ENCODE measurements around the gene PNLDC1.

PNLDC1 gene

DNA sequence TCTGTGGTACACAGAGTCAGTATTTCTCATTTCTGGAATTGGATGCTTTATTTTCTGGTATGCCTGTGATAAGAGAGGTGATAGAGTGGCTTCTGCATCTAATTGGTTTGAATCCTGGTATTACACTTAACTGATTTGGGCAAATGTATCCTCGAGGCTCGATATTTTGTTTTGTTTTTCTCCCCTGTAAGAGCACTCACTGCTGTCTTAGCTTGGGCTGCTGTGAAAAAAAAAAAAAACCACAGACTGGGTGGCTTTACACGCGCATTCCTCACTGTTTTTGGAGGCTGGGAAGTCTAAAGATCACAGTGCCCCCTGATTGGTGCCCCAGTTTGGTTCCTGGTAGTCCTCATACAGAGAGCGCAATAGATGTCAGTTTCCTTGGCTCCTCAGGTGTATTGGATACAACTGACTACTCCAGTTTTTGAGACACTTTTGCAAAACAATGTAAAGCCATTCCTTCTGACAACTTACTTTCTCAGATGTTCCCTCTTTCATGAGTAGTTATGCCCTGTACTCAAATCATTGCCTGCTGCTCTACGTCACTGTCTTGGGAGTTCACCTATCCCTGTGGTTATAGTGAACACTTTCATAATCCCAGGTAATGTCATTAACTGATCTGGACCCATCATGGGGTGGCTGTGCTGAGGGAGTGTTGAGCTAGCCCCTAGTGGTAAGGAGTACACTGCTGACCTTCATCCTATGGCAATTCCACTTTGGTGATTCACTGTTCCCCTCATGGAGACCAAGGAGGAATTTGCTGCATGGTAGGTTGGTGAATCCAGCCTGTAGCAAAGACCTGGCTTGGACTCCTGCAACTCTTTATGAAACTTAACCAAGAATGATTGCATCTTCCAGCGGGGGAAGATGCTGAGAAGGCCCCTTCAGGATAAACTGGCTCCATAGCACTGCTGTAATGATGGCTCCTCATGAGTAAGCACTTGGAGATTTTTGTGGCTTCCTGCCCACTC, 41.8 kb upstream of the PNLDC1 start:
- Histone ChIP-seq H2BK5ac (ENCODE audit: low read depth, low read length, poor library complexity, severe bottlenecking) (no peak overlapping the region), H2BK120ac (ENCODE audit: low read depth, low read length) (no peak overlapping the region), H3K27me3 (ENCODE audit: control insufficient read depth in 1 of 2, insufficient read depth in 1 of 2, low read length in 2 of 2) (no peaks in the 10 kb centered on the region), H2AFZ (ENCODE audit: low read depth, low read length) (no peak overlapping the region), H3K23ac (ENCODE audit: low read length in 2 of 2) (no peak overlapping the region), H4K91ac (ENCODE audit: low read length) (no peak overlapping the region), H3K4me1 (ENCODE audit: control insufficient read depth, insufficient read depth, low read depth, low read length) (peaks cover 21% of the 10 kb centered on the region), H3K4me3 (ENCODE audit: insufficient read depth in 1 of 2, low read depth in 1 of 2, low read length in 2 of 2) (no peak overlapping the region), H2BK15ac (ENCODE audit: low read depth, poor library complexity, severe bottlenecking) (no peak overlapping the region), H2AK5ac (ENCODE audit: low read length, severe bottlenecking) (peak overlapping the region; percentile 19), H3K4ac (ENCODE audit: low read depth in 1 of 2, low read length in 2 of 2) (no peak overlapping the region), H3K36me3 (ENCODE audit: control insufficient read depth in 1 of 2, insufficient read depth in 2 of 2, low read depth in 1 of 2, low read length in 2 of 2) (peaks cover 25 to 65% of the 10 kb centered on the region in 2 experiments), H4K8ac (ENCODE audit: low read length) (no peak overlapping the region), H3K9ac (ENCODE audit: low read length) (no peak overlapping the region), H2BK12ac (ENCODE audit: low read length in 2 of 2) (no peak overlapping the region), H3K79me1 (replicated peaks; ENCODE audit: low read length, poor library complexity, severe bottlenecking) (peaks cover 8% of the 10 kb centered on the region), H3K4me2 (ENCODE audit: low read length, poor library complexity, severe bottlenecking) (no peak overlapping the region), H3K18ac (ENCODE audit: low read depth in 1 of 2, low read length in 2 of 2) (no peak overlapping the region), H3K27ac (ENCODE audit: low read length, poor library complexity, severe bottlenecking) (peak overlapping the region; percentile 61), H3K14ac (ENCODE audit: low read length in 2 of 2) (no peak overlapping the region), H3K9me3 (ENCODE audit: control insufficient read depth, low read length) (no peaks in the 10 kb centered on the region)
- peak; percentile 58 for DNase-seq
- WGBS, result 83% methylated on average over 7 of the region's 7 CpGs

DNA sequence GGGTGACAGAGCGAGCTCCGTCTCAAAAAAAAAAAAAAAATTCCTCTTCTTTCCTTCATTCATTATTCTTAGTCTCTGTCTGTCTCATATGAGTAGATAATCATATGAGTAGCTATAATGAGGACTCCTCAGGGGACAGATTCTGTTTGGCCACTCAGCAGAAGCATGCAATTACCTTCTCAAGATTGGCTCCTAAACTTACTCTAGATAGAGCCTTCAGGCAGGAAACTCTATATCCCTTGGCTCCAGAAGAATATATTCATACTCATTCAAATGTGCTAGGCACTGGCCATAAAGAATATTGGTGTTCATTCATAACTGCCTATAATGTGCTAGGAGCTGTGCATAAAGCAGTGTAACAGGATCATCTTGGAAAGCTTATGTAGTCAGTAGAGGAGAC, 40.4 kb upstream of the PNLDC1 start:
- WGBS, result no CpG with 5 or more reads among the region's 2 CpGs
- no peak overlapping the region for H3K4me3 ChIP-seq (ENCODE audit: insufficient read depth in 1 of 2, low read depth in 1 of 2, low read length in 2 of 2)

DNA sequence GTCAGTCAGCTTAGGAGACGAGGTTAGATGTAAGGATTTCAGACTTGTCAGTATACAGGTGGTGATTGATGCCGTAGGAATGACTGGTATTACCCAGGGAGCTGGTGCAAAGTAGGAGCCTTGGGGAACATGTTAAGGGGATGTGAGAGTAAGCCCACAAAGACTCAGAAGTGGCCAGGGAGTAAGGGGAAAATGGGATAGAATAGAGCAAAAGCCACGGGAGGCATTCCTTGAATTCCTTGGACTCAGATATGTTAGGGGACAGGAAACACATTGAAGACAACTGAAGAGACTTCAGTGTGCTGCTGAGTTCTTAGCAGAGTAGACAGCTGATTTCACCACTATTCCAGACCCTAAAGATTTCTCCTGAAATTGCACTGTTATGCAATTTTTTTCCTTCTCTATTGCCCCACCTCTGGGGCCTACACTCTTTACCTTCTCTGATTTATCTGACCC, 39.4 kb upstream of the PNLDC1 start:
- peak overlapping the region; percentile 91 for H3K27ac ChIP-seq (ENCODE audit: low read length, poor library complexity, severe bottlenecking)
- no peak overlapping the region for H3K4me2 ChIP-seq (ENCODE audit: low read length, poor library complexity, severe bottlenecking)
- no peak overlapping the region for H2BK12ac ChIP-seq (ENCODE audit: low read length in 2 of 2)
- peaks cover 13% of the 10 kb centered on the region for H3K79me1 ChIP-seq (replicated peaks; ENCODE audit: low read length, poor library complexity, severe bottlenecking)
- no peak overlapping the region for H2AFZ ChIP-seq (ENCODE audit: low read depth, low read length)
- H4K8ac ChIP-seq (ENCODE audit: low read length), result peak overlapping the region; percentile 66
- H3K36me3 ChIP-seq (ENCODE audit: control insufficient read depth in 1 of 2, insufficient read depth in 2 of 2, low read depth in 1 of 2, low read length in 2 of 2), result peaks cover 29 to 61% of the 10 kb centered on the region in 2 experiments
- peak overlapping the region; percentile 93 for H3K9ac ChIP-seq (ENCODE audit: low read length)
- H4K91ac ChIP-seq (ENCODE audit: low read length), result no peak overlapping the region
- no peak overlapping the region for H2BK15ac ChIP-seq (ENCODE audit: low read depth, poor library complexity, severe bottlenecking)
- no peaks in the 10 kb centered on the region for H3K9me3 ChIP-seq (ENCODE audit: control insufficient read depth, low read length)
- H3K4ac ChIP-seq (ENCODE audit: low read depth in 1 of 2, low read length in 2 of 2), result no peak overlapping the region
- no peak overlapping the region for H3K14ac ChIP-seq (ENCODE audit: low read length in 2 of 2)
- H2BK120ac ChIP-seq (ENCODE audit: low read depth, low read length), result no peak overlapping the region
- H3K4me1 ChIP-seq (ENCODE audit: control insufficient read depth, insufficient read depth, low read depth, low read length), result peaks cover 21% of the 10 kb centered on the region
- DNase-seq, result peak; percentile 64
- H3K18ac ChIP-seq (ENCODE audit: low read depth in 1 of 2, low read length in 2 of 2), result no peak overlapping the region
- H2AK5ac ChIP-seq (ENCODE audit: low read length, severe bottlenecking), result no peak overlapping the region
- H3K27me3 ChIP-seq (ENCODE audit: control insufficient read depth in 1 of 2, insufficient read depth in 1 of 2, low read length in 2 of 2), result no peaks in the 10 kb centered on the region
- no peak overlapping the region for H3K23ac ChIP-seq (ENCODE audit: low read length in 2 of 2)
- H3K4me3 ChIP-seq (ENCODE audit: insufficient read depth in 1 of 2, low read depth in 1 of 2, low read length in 2 of 2), result peak overlapping the region in 1 of 2 experiments; percentile 80
- no peak overlapping the region for H2BK5ac ChIP-seq (ENCODE audit: low read depth, low read length, poor library complexity, severe bottlenecking)
- WGBS, result 11% methylated on average over 3 of the region's 3 CpGs

More for the DNA sequence above, 40.4 kb upstream of the PNLDC1 start:
- no peak overlapping the region for H2BK15ac ChIP-seq (ENCODE audit: low read depth, poor library complexity, severe bottlenecking)
- H3K4ac ChIP-seq (ENCODE audit: low read depth in 1 of 2, low read length in 2 of 2), result no peak overlapping the region
- H3K4me1 ChIP-seq (ENCODE audit: control insufficient read depth, insufficient read depth, low read depth, low read length), result peaks cover 21% of the 10 kb centered on the region
- no peak overlapping the region for H2AK5ac ChIP-seq (ENCODE audit: low read length, severe bottlenecking)
- no peak overlapping the region for H2AFZ ChIP-seq (ENCODE audit: low read depth, low read length)
- peaks cover 13% of the 10 kb centered on the region for H3K79me1 ChIP-seq (replicated peaks; ENCODE audit: low read length, poor library complexity, severe bottlenecking)
- H3K9me3 ChIP-seq (ENCODE audit: control insufficient read depth, low read length), result no peaks in the 10 kb centered on the region
- no peak overlapping the region for H3K23ac ChIP-seq (ENCODE audit: low read length in 2 of 2)
- H4K91ac ChIP-seq (ENCODE audit: low read length), result no peak overlapping the region
- H3K9ac ChIP-seq (ENCODE audit: low read length), result peak overlapping the region; percentile 93
- H3K36me3 ChIP-seq (ENCODE audit: control insufficient read depth in 1 of 2, insufficient read depth in 2 of 2, low read depth in 1 of 2, low read length in 2 of 2), result peaks cover 35 to 61% of the 10 kb centered on the region in 2 experiments
- H3K18ac ChIP-seq (ENCODE audit: low read depth in 1 of 2, low read length in 2 of 2), result no peak overlapping the region
- H4K8ac ChIP-seq (ENCODE audit: low read length), result no peak overlapping the region
- H3K4me2 ChIP-seq (ENCODE audit: low read length, poor library complexity, severe bottlenecking), result no peak overlapping the region
- H2BK120ac ChIP-seq (ENCODE audit: low read depth, low read length), result no peak overlapping the region
- no peak overlapping the region for H2BK5ac ChIP-seq (ENCODE audit: low read depth, low read length, poor library complexity, severe bottlenecking)
- no peak for DNase-seq
- no peaks in the 10 kb centered on the region for H3K27me3 ChIP-seq (ENCODE audit: control insufficient read depth in 1 of 2, insufficient read depth in 1 of 2, low read length in 2 of 2)
- H3K27ac ChIP-seq (ENCODE audit: low read length, poor library complexity, severe bottlenecking), result peak overlapping the region; percentile 91
- no peak overlapping the region for H3K14ac ChIP-seq (ENCODE audit: low read length in 2 of 2)
- no peak overlapping the region for H2BK12ac ChIP-seq (ENCODE audit: low read length in 2 of 2)

DNA sequence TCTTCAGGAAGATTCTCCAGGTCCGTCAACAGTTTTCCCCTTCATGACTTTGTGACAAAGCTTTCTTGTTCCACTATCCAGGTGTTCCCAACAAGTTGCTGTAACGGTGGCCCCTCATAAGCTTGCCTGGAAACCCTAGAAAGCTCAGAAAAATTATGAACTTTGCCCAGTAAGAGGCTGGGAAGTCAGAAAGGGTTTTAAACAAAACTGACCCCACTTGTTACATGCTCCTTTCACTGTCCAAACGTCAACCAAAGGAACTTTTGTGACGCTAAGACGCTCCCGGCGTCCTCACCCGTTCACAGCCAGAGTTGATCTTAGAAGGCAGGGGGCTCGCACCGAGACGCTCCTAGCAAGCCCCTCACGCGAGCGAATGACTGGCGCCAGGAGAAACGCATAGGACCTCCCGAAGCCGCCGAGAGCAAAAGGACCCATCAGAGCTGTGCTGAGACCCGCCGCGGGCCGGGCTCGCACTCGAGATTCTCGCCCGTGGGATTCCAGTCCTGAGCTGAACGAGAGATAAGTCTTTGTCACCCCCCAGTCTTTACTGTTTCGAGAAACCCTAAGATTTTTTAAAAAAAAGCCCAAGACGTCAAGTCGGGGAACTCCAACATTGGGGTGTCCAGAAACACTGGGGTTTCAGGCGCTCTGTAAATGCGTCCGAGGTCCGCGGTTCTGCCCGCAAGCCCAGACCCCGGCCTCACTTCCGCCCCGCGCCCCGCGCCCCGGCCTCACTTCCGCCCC, 38.8 kb upstream of the PNLDC1 start:
- H2BK5ac ChIP-seq (ENCODE audit: low read depth, low read length, poor library complexity, severe bottlenecking), result peak overlapping the region; percentile 46
- peak overlapping the region; percentile 68 for H2BK15ac ChIP-seq (ENCODE audit: low read depth, poor library complexity, severe bottlenecking)
- H3K9ac ChIP-seq (ENCODE audit: low read length), result peak overlapping the region; percentile 93
- H2AFZ ChIP-seq (ENCODE audit: low read depth, low read length), result no peak overlapping the region
- H3K27me3 ChIP-seq (ENCODE audit: control insufficient read depth in 1 of 2, insufficient read depth in 1 of 2, low read length in 2 of 2), result no peaks in the 10 kb centered on the region
- H3K27ac ChIP-seq (ENCODE audit: low read length, poor library complexity, severe bottlenecking), result peak overlapping the region; percentile 91
- peak overlapping the region; percentile 91 for H2BK120ac ChIP-seq (ENCODE audit: low read depth, low read length)
- H3K4me1 ChIP-seq (ENCODE audit: control insufficient read depth, insufficient read depth, low read depth, low read length), result peaks cover 21% of the 10 kb centered on the region
- H3K23ac ChIP-seq (ENCODE audit: low read length in 2 of 2), result no peak overlapping the region
- peaks cover 29 to 61% of the 10 kb centered on the region in 2 experiments for H3K36me3 ChIP-seq (ENCODE audit: control insufficient read depth in 1 of 2, insufficient read depth in 2 of 2, low read depth in 1 of 2, low read length in 2 of 2)
- peak overlapping the region in 1 of 2 experiments; percentile 75 for H2BK12ac ChIP-seq (ENCODE audit: low read length in 2 of 2)
- peak overlapping the region; percentile 99 for H2AK5ac ChIP-seq (ENCODE audit: low read length, severe bottlenecking)
- H3K79me1 ChIP-seq (replicated peaks; ENCODE audit: low read length, poor library complexity, severe bottlenecking), result peaks cover 13% of the 10 kb centered on the region
- WGBS, result 48% methylated on average over 37 of the region's 45 CpGs
- no peaks in the 10 kb centered on the region for H3K9me3 ChIP-seq (ENCODE audit: control insufficient read depth, low read length)
- H4K8ac ChIP-seq (ENCODE audit: low read length), result peak overlapping the region; percentile 94
- peak overlapping the region in 1 of 2 experiments; percentile 95 for H3K18ac ChIP-seq (ENCODE audit: low read depth in 1 of 2, low read length in 2 of 2)
- peak; percentile 39 for DNase-seq
- H3K4me3 ChIP-seq (ENCODE audit: insufficient read depth in 1 of 2, low read depth in 1 of 2, low read length in 2 of 2), result peak overlapping the region; percentile 80 to 92
- peak overlapping the region; percentile 71 to 74 for H3K4ac ChIP-seq (ENCODE audit: low read depth in 1 of 2, low read length in 2 of 2)
- no peak overlapping the region for H3K14ac ChIP-seq (ENCODE audit: low read length in 2 of 2)
- H3K4me2 ChIP-seq (ENCODE audit: low read length, poor library complexity, severe bottlenecking), result peak overlapping the region; percentile 67
- peak overlapping the region; percentile 90 for H4K91ac ChIP-seq (ENCODE audit: low read length)

Data from mesenchymal stem cell (in vitro differentiated cells and primary cell).